Kidney (tissue), 14 donors: ENCODE results near the gene ACOD1. TPM values are rescaled to one million over a fixed set of nuclear protein-coding genes. Genes with fewer than 3 reads are reported as not detected.

Source experiments
- DNase-seq, 5 donors: peaks; one replicate each; pipeline ENCODE4 v3.0.0-alpha.2; 2013 to 2020
- FAIRE-seq: peaks from 2 replicates; lab custom pipeline; 2012; peaks lifted over from hg19 to GRCh38; lab: Jason Lieb, UNC
- H3K27ac ChIP-seq, 2 donors: one replicate each; pipeline ENCODE4 v1.7.0; 2013; ENCODE audit warnings: low read depth in 2 of 2, low read length in 2 of 2, inconsistent platforms in 1 of 2
- H3K27me3 ChIP-seq: one replicate; pipeline ENCODE4 v1.7.1; 2013; ENCODE audit warnings: low read length, inconsistent platforms; ENCODE audit not compliant: control insufficient read depth, insufficient read depth
- H3K36me3 ChIP-seq, 3 donors: one replicate each; pipeline versions ENCODE4 v1.7.0 to v1.7.1; 2013; ENCODE audit warnings: low read length in 3 of 3, control low read depth in 1 of 3, inconsistent platforms in 1 of 3; ENCODE audit not compliant: insufficient read depth in 3 of 3, control insufficient read depth in 2 of 3
- H3K4me1 ChIP-seq, 3 donors: one replicate each; pipeline versions ENCODE4 v1.7.0 to v1.7.1; 2013; ENCODE audit warnings: low read length in 3 of 3, inconsistent platforms in 1 of 3, low read depth in 1 of 3; ENCODE audit not compliant: control insufficient read depth in 2 of 3, insufficient read depth in 2 of 3
- H3K4me3 ChIP-seq, 3 donors: one replicate each; pipeline versions ENCODE4 v1.7.0 to v1.8.1; 2013; ENCODE audit warnings: low read length in 3 of 3, control low read depth in 1 of 3, inconsistent platforms in 1 of 3
- H3K9ac ChIP-seq, 3 donors: one replicate each; pipeline versions ENCODE4 v1.7.0 to v1.7.1; 2013; ENCODE audit warnings: low read length in 3 of 3, control low read depth in 1 of 3, inconsistent platforms in 1 of 3
- H3K9me3 ChIP-seq, 3 donors: one replicate each; pipeline versions ENCODE4 v1.7.0 to v1.7.1; 2013; ENCODE audit warnings: low read length in 3 of 3, control low read depth in 1 of 3, inconsistent platforms in 1 of 3; ENCODE audit not compliant: control insufficient read depth in 2 of 3, insufficient read depth in 1 of 3
- intact Hi-C: fragments of 100-400 bp; cut with DNase I; formaldehyde crosslinking; loops from one replicate; pipeline ENCODE4 v1.11.1; 2022
- polyA plus RNA-seq: library from polyadenylated mRNA; stranded (reverse); fragments of 350-450 nt; fragmentation: Illumina TruSeq; extraction: RNeasy Lipid Tissue Mini Kit (QIAGEN cat#74804); gene quantifications from one replicate; pipeline ENCODE4 v1.2.3, GENCODE V29; 2014; ENCODE audit warnings: low read depth, low replicate concordance; ENCODE audit not compliant: insufficient read depth
- total RNA-seq: library from RNA; stranded (reverse); fragmentation: NEBNext Ultra II Directional; extraction: Animal tissue kit (Norgen Biotek cat#: 25700); gene quantifications from one replicate; pipeline ENCODE4 v1.2.1, GENCODE V29; 2021
- TF ChIP-seq, protein P1 (sequence below): IDR thresholded peaks from 3 replicates; pipeline ENCODE4 v1.5.1; 2012; ENCODE audit warnings: mild to moderate bottlenecking, moderate library complexity, borderline replicate concordance; ENCODE audit not compliant: insufficient read depth; ENCODE audit errors: extremely low read depth
- donor health status: control.
- donor health status: control.
- donor health status: control.
- donor health status: control.
- donor health status: control.
- donor health status: DM: yes; HTN: yes; CAD: no.
- donor health status: Normal renal cell carcinoma (clear cell type).

The ACOD1 gene
- total and polyA plus RNA-seq, 2 donors from 2014 or later: not detected

DNA sequence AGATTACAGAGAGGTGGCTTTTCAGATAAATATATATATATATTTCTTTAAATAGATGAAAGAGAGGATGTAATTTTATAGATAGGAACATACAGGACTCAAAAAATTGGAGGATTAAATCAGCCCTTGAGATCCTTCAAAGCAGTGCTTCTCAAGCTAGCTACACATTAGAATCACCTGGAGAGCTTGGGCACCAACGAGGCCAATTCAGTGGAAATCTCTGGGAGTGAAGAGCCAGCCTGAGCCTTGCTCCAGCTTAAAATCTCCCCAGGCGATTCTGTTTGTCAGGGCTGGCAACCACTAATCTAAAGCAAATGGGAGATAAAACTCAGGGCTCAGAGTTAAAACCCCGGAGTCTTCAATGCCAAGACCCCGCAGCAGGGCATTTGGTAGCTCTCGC is 28.6 kb downstream of the ACOD1 start:
- no peak for FAIRE-seq
- H3K36me3 ChIP-seq: no peaks in the 10 kb centered on the region
- TF ChIP-seq, protein P1, sequence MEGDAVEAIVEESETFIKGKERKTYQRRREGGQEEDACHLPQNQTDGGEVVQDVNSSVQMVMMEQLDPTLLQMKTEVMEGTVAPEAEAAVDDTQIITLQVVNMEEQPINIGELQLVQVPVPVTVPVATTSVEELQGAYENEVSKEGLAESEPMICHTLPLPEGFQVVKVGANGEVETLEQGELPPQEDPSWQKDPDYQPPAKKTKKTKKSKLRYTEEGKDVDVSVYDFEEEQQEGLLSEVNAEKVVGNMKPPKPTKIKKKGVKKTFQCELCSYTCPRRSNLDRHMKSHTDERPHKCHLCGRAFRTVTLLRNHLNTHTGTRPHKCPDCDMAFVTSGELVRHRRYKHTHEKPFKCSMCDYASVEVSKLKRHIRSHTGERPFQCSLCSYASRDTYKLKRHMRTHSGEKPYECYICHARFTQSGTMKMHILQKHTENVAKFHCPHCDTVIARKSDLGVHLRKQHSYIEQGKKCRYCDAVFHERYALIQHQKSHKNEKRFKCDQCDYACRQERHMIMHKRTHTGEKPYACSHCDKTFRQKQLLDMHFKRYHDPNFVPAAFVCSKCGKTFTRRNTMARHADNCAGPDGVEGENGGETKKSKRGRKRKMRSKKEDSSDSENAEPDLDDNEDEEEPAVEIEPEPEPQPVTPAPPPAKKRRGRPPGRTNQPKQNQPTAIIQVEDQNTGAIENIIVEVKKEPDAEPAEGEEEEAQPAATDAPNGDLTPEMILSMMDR: no peak

DNA sequence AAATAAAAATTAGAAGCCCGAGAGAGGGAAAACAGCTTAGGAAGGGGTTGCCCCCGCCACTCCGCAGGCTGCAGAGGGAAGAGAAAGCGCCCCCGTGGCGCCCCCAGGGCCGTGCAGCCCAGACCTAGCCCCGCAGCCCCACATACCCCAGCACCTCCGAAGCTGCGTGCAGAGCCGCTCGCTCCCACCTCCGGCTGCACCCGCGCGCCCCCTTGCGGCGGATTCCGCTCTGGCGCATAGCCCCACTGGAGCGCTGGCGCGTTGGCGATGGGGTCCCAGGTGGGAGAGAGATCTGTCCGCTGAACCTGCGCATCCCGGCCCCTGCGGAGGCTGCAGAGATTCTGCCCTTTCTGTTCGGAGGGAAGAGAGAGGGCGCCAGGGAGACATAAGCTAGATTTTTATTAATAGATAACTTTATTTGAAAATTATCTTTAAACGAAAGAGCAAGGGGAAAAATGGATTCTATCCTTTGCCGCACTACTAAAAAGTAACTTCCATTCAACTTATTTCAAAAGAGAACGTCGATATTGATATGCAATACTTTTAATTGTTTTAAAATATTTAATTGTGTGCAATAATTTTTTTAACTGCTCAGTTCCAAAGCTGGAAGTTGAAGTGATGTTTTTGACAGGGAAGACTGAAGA is 31.9 kb downstream of the ACOD1 start:
- Histone ChIP-seq H3K27me3 (no peaks in the 10 kb centered on the region), H3K4me1 (no peaks in the 10 kb centered on the region), H3K27ac (no peak overlapping the region), H3K9me3 (no peaks in the 10 kb centered on the region), H3K36me3 (no peaks in the 10 kb centered on the region), H3K4me3 (no peak overlapping the region), H3K9ac (no peak overlapping the region)
- TF ChIP-seq, protein P1: peak; percentile 90
- intact Hi-C loops: no loop called here
- FAIRE-seq: no peak
- DNase-seq: peak; percentile 85 to 88 (median 86)

More for the DNA sequence above, 28.6 kb downstream of the ACOD1 start:
- Histone ChIP-seq H3K4me3 (no peak overlapping the region), H3K4me1 (no peaks in the 10 kb centered on the region), H3K27ac (no peak overlapping the region), H3K27me3 (no peaks in the 10 kb centered on the region), H3K9ac (no peak overlapping the region), H3K9me3 (no peaks in the 10 kb centered on the region)
- no peak for DNase-seq
- intact Hi-C loops: no loop called here

DNA sequence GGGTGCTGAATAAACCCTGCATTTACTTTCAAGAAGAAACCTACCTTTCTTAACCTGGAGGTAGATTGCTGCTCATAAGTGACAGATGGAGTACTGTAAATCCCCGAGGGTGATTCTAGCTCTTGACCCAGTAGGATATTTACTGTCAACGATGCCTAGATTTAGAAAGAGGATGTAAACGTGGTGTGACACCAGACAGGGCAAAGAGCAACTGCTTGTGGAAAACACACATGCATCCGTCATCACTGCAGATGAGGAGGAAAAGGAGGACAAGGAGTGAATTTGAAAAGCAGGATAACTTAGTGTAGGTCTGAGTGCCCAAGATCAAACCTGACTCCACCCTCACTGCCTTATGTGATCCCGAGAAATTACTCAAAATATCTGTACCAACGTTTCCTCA is 33.8 kb downstream of the ACOD1 start:
- no peaks in the 10 kb centered on the region for H3K4me1 ChIP-seq
- no peak overlapping the region for H3K9ac ChIP-seq
- no peaks in the 10 kb centered on the region for H3K27me3 ChIP-seq
- H3K36me3 ChIP-seq: no peaks in the 10 kb centered on the region
- TF ChIP-seq, protein P1: no peak
- intact Hi-C loops: no loop called here
- DNase-seq: no peak
- no peak for FAIRE-seq
- H3K9me3 ChIP-seq: no peaks in the 10 kb centered on the region
- H3K27ac ChIP-seq: no peak overlapping the region
- no peak overlapping the region for H3K4me3 ChIP-seq

GRCh38 chr13:76983676-76984075 is 35.4 kb downstream of the ACOD1 start:
- Histone ChIP-seq H3K9me3 (no peaks in the 10 kb centered on the region), H3K9ac (no peak overlapping the region), H3K27ac (no peak overlapping the region), H3K27me3 (no peaks in the 10 kb centered on the region), H3K4me3 (no peak overlapping the region), H3K4me1 (no peaks in the 10 kb centered on the region), H3K36me3 (no peaks in the 10 kb centered on the region)
- TF ChIP-seq, protein P1: no peak
- intact Hi-C loops: no loop called here
- FAIRE-seq (no peak), DNase-seq (no peak)
